ENCODE data around the gene GALNT14. TPM values are rescaled to one million over a fixed set of nuclear protein-coding genes. Genes with fewer than 3 reads are reported as not detected.

GALNT14 gene
- total RNA-seq, 4 donors from 2014 or later = 3.2 to 6.6 (median 4.7) TPM

GRCh38 chr2:31101701-31102100 lies 36.5 kb downstream of the GALNT14 start:
- H3K36me3 ChIP-seq = no peaks in the 10 kb centered on the region
- H3K27ac ChIP-seq = no peak overlapping the region
- H3K4me1 ChIP-seq = no peaks in the 10 kb centered on the region
- no peak overlapping the region for H3K4me3 ChIP-seq
- DNase-seq (ENCODE audit: low spot score in 2 of 2) = no peak
- TF ChIP-seq POLR2AphosphoS5 (IDR thresholded peaks at IDR 0.05) = no peak
- H3K9me3 ChIP-seq = no peaks in the 10 kb centered on the region
- WGBS = 83% methylated on average over 2 of the region's 2 CpGs
- H3K27me3 ChIP-seq = no peaks in the 10 kb centered on the region

DNA sequence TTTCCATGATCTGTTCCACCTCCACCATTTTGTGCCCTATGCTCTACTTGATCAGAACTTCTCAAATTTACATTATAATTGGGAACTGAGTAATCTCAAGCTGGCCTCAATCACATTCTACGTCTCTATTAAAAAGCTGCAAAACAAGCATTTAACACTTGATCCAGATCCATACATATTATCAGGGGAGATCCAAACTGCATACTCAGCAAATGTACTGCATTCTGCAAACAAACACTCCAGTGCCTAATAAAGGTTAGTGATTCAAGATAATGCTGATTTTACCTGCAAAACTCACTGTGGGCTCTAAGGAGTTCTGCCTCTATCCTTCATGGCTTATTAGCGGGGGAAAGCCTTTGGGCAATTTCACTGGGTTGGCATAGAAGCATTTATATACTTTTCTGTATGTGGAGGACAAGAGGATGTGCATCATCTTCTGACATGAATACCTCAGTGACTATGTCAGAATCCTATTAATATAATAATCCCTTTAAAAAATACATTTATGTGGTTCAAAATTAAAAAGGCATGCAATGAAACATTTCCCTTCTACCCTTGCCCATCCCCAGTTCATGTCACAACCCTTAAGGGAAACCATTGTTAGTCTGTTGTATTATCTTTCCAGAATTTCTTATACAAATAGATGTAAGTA lies 40.2 kb downstream of the GALNT14 start:
- Histone ChIP-seq H3K9me3 (no peaks in the 10 kb centered on the region), H3K27me3 (no peaks in the 10 kb centered on the region), H3K4me3 (no peak overlapping the region), H3K27ac (no peak overlapping the region), H3K4me1 (no peaks in the 10 kb centered on the region), H3K36me3 (no peaks in the 10 kb centered on the region)
- TF ChIP-seq POLR2AphosphoS5 (IDR thresholded peaks at IDR 0.05) (no peak), CTCF (IDR thresholded peaks at IDR 0.05) (no peak), EP300 (IDR thresholded peaks at IDR 0.05) (no peak), POLR2A (IDR thresholded peaks at IDR 0.05) (no peak)
- 54% methylated on average over 2 of the region's 2 CpGs for WGBS
- no peak for DNase-seq (ENCODE audit: low spot score in 2 of 2)

DNA sequence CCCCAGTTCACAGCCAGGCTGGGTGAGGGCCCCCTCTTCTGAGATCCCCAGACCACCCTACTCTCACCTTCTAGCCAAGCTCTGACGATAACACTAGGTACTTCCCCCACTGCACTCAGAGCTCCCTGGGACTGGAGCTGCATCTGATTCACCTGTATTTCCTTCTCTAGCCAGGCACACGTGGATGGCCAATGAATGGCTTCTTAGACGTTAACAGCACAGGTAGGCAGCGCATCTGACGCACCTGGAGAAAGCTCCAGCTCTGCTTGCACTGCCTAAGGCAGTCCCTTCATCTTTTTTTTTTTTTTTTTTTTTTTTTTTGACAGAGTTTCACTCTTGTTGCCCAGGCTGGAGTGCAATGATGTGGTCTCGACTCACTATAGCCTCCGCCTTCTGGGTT lies 48.1 kb downstream of the GALNT14 start:
- H3K4me3 ChIP-seq = no peak overlapping the region
- WGBS = 71% methylated on average over 7 of the region's 7 CpGs
- H3K9me3 ChIP-seq = no peaks in the 10 kb centered on the region
- TF ChIP-seq POLR2A (IDR thresholded peaks at IDR 0.05) (no peak), CTCF (IDR thresholded peaks at IDR 0.05) (no peak), POLR2AphosphoS5 (IDR thresholded peaks at IDR 0.05) (no peak), EP300 (IDR thresholded peaks at IDR 0.05) (no peak)
- H3K27me3 ChIP-seq = no peaks in the 10 kb centered on the region
- no peak overlapping the region for H3K27ac ChIP-seq
- H3K36me3 ChIP-seq = no peaks in the 10 kb centered on the region
- H3K4me1 ChIP-seq = no peaks in the 10 kb centered on the region
- DNase-seq (ENCODE audit: low spot score in 2 of 2) = no peak

GRCh38 chr2:31089645-31090044 lies 48.6 kb downstream of the GALNT14 start:
- TF ChIP-seq CTCF (IDR thresholded peaks at IDR 0.05) (no peak), POLR2A (IDR thresholded peaks at IDR 0.05) (no peak), POLR2AphosphoS5 (IDR thresholded peaks at IDR 0.05) (no peak)
- H3K9me3 ChIP-seq = no peaks in the 10 kb centered on the region
- no peak overlapping the region for H3K4me3 ChIP-seq
- DNase-seq (ENCODE audit: low spot score in 2 of 2) = no peak
- no peaks in the 10 kb centered on the region for H3K4me1 ChIP-seq
- H3K36me3 ChIP-seq = no peaks in the 10 kb centered on the region
- 81% methylated on average over 2 of the region's 2 CpGs for WGBS
- H3K27me3 ChIP-seq = no peaks in the 10 kb centered on the region
- H3K27ac ChIP-seq = no peak overlapping the region

DNA sequence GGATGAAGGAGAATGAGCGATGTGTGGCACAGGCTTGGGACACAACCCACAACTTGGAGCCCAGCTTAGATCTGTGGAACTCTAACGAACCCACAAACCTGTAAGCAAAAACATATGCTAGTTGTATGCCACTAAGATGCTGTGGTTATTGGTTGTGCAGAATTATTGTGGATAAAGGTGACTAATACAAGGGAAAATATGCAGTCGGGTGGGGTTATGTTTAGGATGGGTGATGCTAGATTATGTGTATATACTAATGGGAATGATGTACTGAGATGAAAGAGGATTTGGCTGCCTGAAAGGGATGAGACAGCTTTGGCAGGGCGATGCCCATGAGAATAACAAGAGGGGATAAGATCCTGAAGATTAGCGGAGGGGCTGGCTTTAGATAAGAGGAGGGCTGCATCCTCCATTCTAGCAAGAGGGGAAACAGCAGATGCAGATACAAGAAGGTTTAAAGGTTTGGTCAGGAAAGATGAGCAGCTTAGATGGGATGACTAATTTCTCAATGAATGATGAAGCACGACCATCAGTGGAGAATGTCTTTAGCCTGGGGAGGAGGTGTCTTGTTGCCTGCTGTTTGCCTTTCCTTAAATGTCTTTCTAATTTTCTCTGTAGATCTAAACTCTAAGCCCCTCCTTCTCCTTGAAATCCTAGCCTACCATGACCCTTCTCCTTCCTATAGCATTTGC lies 49.6 kb downstream of the GALNT14 start:
- Histone ChIP-seq H3K27ac (no peak overlapping the region), H3K36me3 (no peaks in the 10 kb centered on the region), H3K27me3 (no peaks in the 10 kb centered on the region), H3K4me1 (no peaks in the 10 kb centered on the region), H3K9me3 (no peaks in the 10 kb centered on the region), H3K4me3 (no peak overlapping the region)
- DNase-seq (ENCODE audit: low spot score in 2 of 2) = no peak
- WGBS = 74% methylated on average over 6 of the region's 6 CpGs
- no peak for TF ChIP-seq POLR2AphosphoS5 (IDR thresholded peaks at IDR 0.05)
- no peak for TF ChIP-seq EP300 (IDR thresholded peaks at IDR 0.05)
- no peak for TF ChIP-seq POLR2A (IDR thresholded peaks at IDR 0.05)
- no peak for TF ChIP-seq CTCF (IDR thresholded peaks at IDR 0.05)

All from suprapubic skin (tissue), 4 donors.